Putamen (tissue), 1 donor: Measurements from ENCODE around the gene LETM1.

Experiments used
- DNase-seq: peaks from one replicate; pipeline ENCODE4 v3.0.0-alpha.2; 2016; ENCODE audit warnings: low spot score

The LETM1 gene

GRCh38 chr4:1856071-1856942 is at the start of gene LETM1:
Gene LETM1 (minus strand): TSS chr4:1856156. CDS start chr4:1855950, 206 bp downstream.
- peak; percentile 96 for DNase-seq

- DNase-seq = no peak
These were observed 48.1 kb upstream of the LETM1 start for GRCh38 chr4:1904042-1904441.

- no peak for DNase-seq
These were observed 47.1 kb upstream of the LETM1 start for GRCh38 chr4:1903035-1903434.

DNA sequence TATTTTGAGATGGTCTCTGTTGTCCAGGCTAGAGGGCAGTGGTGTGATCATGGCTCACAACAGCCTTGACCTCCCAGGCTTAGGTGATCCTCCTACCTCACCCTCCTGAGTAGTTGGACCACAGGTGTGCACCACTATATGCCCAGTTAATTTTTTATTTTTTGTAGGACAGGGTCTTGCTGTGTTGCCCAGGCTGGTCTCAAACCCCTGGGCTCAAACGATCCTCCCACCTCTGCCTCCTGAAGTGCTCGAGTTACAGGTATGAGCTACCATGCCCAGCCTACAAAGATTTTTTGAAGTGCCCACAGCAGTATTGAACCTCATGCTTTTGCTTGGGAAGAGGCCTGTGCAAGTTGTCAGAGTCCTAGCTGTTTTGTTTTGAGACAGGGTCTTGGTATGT is 46.3 kb upstream of the LETM1 start:
- no peak for DNase-seq

- DNase-seq = no peak
These were observed 45.2 kb upstream of the LETM1 start for GRCh38 chr4:1901127-1901526.

DNA sequence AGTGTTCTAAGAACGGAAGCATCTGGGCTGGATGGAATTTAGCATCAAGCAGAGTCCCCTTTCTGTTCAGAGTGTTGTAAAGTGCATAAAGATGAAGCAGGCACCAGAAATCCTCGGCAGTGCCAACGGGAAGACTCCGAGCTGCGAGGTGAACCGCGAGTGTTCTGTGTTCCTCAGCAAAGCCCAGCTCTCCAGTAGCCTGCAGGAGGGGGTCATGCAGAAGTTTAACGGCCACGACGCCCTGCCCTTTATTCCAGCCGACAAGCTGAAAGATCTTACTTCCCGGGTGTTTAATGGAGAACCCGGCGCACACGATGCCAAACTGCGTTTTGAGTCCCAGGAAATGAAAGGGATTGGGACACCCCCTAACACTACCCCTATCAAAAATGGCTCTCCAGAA is 44.7 kb upstream of the LETM1 start:
- no peak for DNase-seq

DNA sequence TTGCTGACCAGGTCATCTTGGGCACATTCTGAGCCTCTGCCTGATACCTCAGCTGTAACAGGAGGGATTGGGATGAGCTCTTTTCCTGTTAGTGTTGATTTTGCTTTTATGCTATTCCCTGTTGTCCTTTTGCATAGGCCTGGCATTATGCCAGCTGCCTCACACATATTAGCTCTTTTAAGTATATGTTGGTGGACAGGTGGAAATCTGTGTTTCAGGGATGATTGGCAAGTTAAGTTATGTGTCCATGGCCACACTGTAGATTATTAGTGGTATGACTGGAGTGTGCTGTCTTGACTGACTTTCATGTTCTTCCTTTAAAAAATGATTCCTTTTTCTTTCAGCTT is 44.1 kb upstream of the LETM1 start:
- DNase-seq = no peak

DNA sequence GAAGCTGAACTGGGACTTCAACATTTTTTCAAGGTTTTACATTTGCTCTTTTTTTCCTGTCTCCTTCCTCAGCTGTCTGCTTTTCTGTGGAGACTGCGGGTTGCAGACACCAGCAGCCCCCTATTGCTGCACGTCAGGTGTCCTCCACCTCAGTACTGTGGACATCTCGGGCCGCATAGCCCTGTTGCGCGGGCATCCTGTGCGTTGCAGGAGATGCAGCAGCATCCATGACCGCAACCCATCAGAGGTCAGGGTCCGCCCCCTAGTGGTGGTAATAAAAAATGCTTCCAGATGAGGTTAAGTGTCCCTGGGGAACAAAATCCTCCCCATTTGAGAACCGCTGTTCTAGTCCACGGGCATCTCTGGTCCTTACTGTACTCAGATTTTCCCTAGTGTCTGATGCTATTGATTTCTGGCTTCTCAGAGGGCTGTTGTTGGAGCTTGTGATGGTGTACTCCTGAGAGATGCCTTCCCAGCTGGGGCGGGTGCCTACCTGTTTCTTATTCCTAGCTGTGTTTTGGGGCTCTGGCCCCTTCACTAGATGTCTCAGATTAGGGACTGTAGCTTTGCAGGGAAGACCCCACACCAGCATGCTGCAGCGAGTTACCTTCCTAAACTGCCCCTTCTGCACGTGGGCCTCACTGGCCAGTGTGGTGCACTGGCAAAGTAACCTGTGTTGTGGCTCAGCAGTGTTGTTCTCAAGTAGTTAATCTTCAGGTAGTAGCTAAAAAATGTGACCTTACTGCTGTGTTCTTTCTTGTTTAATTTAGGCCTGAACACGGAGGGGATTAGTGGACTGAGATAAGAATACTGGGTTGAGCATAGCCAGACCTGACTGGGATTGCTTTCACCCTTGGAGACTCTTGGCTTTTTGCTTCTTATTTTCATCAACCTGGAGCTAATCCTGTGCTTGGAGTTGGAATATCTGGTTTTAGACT is 43.5 kb upstream of the LETM1 start:
- DNase-seq = peak; percentile 47

DNA sequence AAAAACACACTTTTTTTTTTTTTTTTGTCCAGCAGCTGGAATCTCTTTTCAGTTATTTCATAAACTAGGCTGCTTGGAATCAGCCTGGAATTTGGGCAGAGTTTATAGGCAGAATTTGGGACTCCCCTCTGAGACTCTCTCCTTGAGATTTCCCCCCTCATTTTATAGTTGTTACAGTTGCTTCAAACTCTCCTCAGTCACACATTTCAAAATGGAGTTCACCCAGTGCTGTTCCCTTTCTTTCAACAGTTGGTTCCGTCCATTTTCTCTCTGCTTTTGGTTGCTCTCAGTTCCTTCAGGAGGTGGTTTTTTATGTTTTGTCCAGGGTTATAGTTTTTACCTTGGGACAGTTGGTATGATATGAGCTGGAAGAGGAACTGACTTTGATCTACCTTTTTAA is 42.7 kb upstream of the LETM1 start:
- DNase-seq = no peak

DNA sequence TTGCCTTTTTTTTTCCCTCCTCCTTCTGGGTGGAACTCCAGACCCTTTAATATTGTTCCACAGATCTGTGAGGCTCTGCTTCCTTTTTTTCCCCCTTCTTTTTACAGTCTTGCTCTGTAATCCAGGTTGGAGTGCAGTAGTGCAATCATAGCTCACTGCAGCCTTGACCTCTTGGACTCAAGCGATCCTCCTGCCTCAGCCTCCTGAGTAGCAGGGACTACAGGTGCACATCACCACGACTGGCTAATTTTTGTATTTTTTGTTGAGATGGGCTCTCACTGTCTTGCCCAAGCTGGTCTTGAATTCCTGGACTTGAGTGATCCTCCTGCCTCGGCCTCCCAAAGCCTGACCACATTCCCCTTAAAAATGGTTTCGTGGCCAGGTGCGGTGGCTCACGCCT is 42.1 kb upstream of the LETM1 start:
- no peak for DNase-seq

GRCh38 chr4:1896658-1896991 is 40.7 kb upstream of the LETM1 start:
- no peak for DNase-seq

- DNase-seq = no peak
These were observed 40.2 kb upstream of the LETM1 start for GRCh38 chr4:1895971-1896657.

DNA sequence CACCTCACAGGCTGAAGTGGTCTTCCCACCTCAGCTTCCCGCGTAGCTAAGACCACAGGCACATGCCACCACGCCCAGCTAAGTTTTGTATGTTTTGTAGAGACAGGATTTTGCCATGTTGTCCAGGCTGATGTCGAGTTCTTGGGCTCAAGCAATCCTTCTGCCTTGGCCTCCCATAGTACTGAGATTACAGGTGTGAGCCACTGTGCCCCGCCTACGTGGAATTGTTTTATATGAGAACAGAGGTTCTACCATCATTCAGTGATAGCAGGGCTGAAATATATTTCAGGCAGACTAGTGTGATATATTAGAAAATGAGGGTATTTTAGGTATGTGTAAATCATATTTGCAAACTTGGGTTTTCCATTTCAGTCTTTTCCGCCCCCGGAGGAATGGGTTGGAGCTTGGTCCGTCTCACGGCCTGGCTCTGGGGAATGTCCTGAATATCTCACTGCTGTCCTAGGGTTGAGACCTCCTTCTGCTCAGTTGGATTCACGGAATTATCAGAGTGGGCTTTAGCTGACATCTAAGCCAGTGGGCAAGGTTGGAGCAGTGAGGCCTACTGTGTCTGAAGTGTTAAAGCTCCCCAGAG is 35.1 kb upstream of the LETM1 start:
- DNase-seq = no peak

- no peak for DNase-seq
These were observed 31.1 kb upstream of the LETM1 start for GRCh38 chr4:1887052-1887451.

DNA sequence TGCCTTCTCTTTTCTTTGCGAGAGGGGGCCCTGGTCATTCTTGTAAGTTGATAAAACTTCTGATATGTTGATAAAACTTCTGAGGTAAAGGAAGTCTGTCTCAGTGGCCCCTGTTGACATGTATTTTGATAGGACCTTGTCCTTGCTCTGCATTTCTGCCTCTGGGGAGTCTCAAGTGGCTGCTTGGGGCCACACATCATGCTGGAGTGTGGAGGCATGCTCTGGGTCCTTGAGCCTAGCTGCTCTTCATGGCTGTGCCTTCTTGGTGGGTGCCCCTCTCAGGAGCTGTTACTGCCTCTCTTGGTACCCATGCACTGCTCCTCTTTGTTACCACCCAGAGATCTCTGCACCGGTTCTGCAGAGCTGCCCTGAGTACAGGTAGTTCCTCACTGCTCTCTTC is 29.5 kb upstream of the LETM1 start:
- no peak for DNase-seq

DNA sequence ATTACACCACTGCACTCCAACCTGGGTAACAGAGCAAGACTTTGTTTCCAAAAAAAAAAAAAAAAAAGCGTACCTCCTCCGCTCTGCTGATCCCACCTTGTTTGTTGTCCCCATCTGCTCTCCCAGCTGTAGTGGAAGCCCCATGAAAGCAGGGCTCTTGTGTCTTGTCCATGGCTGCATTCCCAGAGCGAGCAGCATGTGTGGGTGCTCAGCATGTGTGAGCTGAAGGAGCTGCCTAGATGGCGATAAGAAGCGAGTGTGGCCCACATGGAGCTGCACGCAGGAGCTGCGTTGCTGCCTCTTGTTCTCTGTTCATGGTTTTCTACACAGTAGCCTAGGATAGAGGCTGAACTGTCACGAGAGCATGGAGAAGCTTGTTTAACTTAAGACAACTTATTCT is 27.6 kb upstream of the LETM1 start:
- no peak for DNase-seq

DNA sequence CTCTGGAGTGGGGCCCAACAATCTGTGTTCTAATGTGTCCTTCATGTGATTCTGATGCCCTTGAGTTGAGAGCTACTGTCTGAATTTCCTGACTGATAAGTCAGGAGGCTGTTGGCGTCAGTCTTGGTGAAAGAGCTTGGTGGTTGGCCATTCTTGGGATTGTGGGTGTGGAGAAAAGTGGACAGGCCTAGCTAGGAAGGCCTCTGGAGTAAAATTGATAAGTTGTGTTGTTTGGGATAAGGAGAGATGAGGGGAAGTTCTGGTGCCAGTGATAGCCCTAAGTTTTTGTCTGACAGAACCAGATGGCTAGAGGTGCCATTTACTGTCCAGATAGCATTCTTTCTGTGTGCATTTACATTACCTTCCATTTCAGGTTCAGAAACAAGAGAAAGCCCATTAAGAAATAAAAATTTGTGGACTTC is 26.9 kb upstream of the LETM1 start:
- DNase-seq = no peak

DNA sequence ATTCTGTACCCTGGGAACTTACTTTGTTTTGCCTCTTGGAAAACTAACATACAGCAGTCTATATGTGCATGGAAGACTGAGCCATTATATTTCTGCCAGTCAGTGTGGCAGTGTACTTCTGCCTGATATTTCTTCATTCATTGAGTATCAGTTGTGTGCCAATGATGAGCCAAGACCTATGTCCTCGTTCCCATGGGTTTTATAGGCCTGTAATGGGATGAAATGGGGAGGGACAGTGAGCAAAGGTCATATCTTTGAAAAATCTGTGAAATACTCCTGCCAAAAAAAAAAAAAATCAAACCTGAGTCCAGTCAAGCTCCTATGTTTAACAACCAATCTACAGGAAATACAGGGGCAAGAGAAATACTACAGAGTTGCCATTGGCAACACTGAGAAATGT is 24.4 kb upstream of the LETM1 start:
- no peak for DNase-seq

GRCh38 chr4:1879485-1879884 is 23.5 kb upstream of the LETM1 start:
- DNase-seq = no peak

- DNase-seq = no peak
These were observed 18.2 kb upstream of the LETM1 start for GRCh38 chr4:1874201-1874600.

DNA sequence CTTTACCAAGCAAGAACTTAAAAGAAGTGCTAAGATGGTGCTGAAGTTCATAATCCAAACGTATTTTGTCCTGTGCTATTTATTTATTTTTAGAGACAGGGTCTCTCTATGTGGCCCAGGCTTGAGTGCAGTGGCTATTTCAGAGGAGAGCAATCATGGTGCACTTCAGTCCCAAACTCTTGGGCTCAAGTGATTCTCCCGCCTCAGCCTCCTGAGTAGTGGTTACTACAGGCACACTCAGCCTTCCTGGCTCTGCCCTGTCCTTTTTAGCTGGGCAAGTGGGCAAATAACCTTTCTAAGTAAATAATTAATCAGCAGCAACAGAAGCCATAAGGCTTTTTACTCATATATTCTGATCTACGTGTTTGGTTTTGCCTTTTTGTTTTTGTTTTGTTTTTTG is 17.8 kb upstream of the LETM1 start:
- DNase-seq = no peak

DNA sequence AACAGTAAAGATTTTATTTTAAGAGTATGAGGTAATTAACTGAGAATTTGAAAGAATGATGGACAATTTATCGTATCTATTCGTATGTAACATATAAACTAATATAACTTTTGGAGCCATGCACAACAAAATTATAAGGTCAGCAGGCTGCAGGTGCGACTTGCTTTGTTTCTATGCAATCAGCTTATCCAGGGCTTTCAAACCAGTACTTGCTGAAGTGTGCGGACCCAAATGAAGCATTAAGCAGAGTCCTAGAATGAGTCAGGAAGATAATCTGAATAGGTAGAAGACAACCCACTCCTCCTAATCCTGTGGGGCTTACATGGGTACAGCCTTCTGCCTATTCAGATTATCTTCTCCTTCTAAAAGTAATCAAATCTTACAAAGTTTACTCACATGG is 17.3 kb upstream of the LETM1 start:
- no peak for DNase-seq
